HL-60 (cell line): ENCODE measurements around the gene PTPRR.

Experiments used
- GABPA ChIP-seq: IDR thresholded peaks from 2 replicates; pipeline ENCODE4 v1.6.1; 2012; ENCODE audit warnings: low read depth
- POLR2AphosphoS5 ChIP-seq: IDR thresholded peaks from 2 replicates; pipeline ENCODE4 v1.6.1; 2012; ENCODE audit warnings: low read depth
- SPI1 ChIP-seq: IDR thresholded peaks from 2 replicates; pipeline ENCODE4 v1.6.1; 2012; ENCODE audit warnings: low read depth, mild to moderate bottlenecking, borderline replicate concordance
- TF ChIP-seq, protein P1 (sequence below): IDR thresholded peaks from one replicate; pipeline ENCODE4 v1.5.1; 2011; ENCODE audit warnings: low read length, control low read depth, inconsistent platforms; ENCODE audit not compliant: insufficient read depth
- TF ChIP-seq, protein P2 (sequence below): IDR thresholded peaks from 2 replicates; pipeline ENCODE4 v1.6.1; 2012; ENCODE audit warnings: low read depth; ENCODE audit not compliant: insufficient replicate concordance

DNA sequence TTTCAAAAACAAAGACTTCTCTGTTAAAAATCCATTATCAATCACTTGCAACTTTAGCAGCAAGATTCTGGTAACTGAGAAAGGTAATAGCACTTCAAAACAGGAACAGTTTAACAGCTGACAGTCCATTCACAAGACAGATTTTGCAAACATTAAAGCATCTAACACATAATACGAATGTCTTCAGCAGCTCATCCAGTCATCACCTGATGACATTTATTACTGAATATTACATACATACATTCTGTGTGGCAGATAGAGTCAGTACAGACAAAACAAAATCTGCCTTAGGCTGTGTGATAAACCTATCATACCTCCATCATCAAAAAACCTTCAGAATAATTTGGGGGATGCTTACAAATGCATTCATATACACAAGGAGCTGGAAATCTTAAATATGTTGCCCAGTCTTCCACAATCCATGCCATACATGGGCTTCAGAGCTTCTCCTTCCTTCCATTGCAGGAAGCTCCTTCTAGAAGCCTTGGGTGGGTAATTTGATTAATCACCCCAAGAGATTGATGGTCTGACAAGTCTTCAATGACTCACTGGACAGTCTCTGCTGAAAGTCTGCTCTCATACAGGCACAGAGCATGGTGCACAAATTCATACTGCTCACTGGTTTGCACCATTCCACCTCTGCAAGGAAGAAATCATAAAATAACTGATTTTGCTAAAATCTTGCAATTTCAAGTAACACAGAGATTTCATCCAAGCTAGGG, 281.7 kb downstream of the PTPRR start:
- TF ChIP-seq GABPA (no peak), POLR2AphosphoS5 (no peak), SPI1 (no peak)
- TF ChIP-seq, protein P1, sequence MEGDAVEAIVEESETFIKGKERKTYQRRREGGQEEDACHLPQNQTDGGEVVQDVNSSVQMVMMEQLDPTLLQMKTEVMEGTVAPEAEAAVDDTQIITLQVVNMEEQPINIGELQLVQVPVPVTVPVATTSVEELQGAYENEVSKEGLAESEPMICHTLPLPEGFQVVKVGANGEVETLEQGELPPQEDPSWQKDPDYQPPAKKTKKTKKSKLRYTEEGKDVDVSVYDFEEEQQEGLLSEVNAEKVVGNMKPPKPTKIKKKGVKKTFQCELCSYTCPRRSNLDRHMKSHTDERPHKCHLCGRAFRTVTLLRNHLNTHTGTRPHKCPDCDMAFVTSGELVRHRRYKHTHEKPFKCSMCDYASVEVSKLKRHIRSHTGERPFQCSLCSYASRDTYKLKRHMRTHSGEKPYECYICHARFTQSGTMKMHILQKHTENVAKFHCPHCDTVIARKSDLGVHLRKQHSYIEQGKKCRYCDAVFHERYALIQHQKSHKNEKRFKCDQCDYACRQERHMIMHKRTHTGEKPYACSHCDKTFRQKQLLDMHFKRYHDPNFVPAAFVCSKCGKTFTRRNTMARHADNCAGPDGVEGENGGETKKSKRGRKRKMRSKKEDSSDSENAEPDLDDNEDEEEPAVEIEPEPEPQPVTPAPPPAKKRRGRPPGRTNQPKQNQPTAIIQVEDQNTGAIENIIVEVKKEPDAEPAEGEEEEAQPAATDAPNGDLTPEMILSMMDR, result no peak
- TF ChIP-seq, protein P2, sequence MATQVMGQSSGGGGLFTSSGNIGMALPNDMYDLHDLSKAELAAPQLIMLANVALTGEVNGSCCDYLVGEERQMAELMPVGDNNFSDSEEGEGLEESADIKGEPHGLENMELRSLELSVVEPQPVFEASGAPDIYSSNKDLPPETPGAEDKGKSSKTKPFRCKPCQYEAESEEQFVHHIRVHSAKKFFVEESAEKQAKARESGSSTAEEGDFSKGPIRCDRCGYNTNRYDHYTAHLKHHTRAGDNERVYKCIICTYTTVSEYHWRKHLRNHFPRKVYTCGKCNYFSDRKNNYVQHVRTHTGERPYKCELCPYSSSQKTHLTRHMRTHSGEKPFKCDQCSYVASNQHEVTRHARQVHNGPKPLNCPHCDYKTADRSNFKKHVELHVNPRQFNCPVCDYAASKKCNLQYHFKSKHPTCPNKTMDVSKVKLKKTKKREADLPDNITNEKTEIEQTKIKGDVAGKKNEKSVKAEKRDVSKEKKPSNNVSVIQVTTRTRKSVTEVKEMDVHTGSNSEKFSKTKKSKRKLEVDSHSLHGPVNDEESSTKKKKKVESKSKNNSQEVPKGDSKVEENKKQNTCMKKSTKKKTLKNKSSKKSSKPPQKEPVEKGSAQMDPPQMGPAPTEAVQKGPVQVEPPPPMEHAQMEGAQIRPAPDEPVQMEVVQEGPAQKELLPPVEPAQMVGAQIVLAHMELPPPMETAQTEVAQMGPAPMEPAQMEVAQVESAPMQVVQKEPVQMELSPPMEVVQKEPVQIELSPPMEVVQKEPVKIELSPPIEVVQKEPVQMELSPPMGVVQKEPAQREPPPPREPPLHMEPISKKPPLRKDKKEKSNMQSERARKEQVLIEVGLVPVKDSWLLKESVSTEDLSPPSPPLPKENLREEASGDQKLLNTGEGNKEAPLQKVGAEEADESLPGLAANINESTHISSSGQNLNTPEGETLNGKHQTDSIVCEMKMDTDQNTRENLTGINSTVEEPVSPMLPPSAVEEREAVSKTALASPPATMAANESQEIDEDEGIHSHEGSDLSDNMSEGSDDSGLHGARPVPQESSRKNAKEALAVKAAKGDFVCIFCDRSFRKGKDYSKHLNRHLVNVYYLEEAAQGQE, result no peak
